KOPT-K1 (cell line): ENCODE measurements around the gene RAD9A.
A peak's percentile ranks its signal among the peaks of the same experiment; 100 is the strongest.
"Not testable (repeated sequence)": the region's sequence is repeated elsewhere in the genome, so short reads cannot be mapped to it uniquely, and the experiment has no call there.

Source experiments
- H3K27ac ChIP-seq: fragments of 200-600 bp; sonication (generic); 2 replicates; pipeline ENCODE4 v1.5.1; 2016; ENCODE audit warnings: antibody characterized with exemption, mild to moderate bottlenecking, low read depth, low read length; ENCODE audit not compliant: poor library complexity, severe bottlenecking
- H3K36me3 ChIP-seq: fragments of 200-600 bp; sonication (generic); 2 replicates; pipeline ENCODE4 v1.5.1; 2017; ENCODE audit warnings: antibody characterized with exemption, mild to moderate bottlenecking, low read length, moderate library complexity; ENCODE audit not compliant: insufficient read depth
- H3K9me3 ChIP-seq: fragments of 200-600 bp; sonication (generic); 2 replicates; pipeline ENCODE4 v1.5.1; 2017; ENCODE audit warnings: antibody characterized with exemption, low read length, mild to moderate bottlenecking; ENCODE audit not compliant: insufficient read depth, poor library complexity, severe bottlenecking

RAD9A gene

DNA sequence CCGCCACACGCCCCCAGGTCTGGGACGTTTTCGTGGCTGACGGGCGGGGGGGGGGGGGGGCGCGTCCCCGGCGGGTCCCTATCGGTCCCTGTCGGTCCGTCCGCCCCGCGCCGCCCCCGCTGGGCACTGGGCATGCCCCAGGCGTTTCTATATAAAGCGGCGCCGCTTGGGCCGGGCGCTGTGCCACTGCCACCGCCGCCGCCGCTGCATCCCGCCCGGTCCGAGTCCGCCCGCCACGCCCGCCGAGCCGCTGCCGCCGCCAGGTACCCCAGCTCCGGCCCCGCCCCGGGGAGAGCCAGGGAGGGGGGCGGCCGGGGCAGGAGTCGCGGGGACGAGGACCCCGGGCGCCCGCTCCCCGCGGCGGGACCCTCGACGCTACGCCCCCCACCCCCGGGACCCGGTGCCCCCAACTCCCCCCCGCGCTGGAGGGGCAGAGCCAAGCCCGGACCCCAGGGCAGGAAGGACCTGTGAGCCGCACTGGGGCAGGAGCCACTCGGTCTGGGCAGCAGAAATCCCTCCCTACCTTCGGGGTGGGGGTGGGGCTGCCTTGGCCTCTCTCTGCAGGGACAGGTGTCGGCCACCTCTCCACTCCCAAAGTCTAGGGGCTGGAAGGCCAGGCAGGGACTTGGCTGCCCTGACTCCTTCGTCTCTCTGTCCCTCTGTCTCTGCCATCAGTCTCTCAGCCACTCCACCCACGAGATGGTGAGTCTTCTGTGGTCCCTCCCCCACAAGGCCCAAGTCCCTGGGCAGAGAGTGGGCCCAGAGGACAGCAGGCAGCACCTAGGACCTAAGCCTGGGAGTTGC, 23.9 kb downstream of the RAD9A start, which contains the start of gene CARNS1:
TSS of gene CARNS1 (plus strand) at position 178 of the 804 bp plus-strand sequence. CDS start at position 700, 522 bp downstream.
- H3K9me3 ChIP-seq, result no peaks in the 10 kb centered on the region
- peak within 1 kb of the TSS; percentile 91 for H3K27ac ChIP-seq
- H3K36me3 ChIP-seq, result 0 out of 2 replicates have a peak, but pooled peaks cover under 1% of the 10 kb centered on the region

DNA sequence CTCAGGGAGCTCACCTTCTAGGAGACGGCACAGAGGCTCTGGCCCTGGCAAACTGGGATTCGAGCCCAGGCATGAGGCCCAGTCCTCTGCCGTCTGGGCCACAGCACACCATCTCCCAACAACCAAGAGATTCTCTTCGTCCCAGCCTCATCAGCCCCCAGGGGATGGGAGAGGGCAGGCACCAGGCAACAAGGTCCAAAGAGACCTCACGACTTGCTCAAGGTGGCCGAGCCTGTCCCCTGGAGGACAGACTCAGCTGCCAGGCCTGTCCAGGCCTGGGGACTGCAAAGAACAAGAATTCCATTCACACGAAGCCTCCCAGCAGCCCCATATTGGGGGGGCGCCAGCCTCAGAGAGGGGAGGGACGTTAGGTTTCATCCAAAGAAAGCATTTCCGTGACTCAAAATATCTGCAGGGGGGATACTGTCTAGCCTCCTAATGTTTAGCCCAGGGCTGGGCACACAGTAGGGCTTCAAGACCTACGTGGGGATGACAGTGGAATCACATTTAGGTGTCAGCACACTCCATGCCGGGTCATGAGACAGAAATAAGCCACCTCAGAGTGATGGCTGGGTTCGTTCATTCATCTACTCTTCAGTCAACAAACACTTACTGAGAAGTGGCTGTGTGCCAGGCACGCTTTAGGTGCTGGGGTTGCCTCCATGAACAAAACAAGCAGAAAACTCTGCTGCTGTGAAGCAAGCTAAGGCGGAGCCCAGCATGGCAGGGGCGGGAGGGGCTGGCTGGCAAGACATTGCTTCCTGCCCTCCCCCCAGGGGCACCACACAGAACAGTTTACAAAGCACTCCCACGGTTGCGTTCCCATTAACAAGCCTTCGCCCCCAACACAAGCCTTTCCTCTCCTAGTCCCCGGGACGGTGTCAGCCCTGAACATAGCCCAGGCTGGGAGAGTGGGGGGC, 24.9 kb downstream of the RAD9A start:
- H3K36me3 ChIP-seq, result no peaks in the 10 kb centered on the region
- H3K9me3 ChIP-seq, result no peaks in the 10 kb centered on the region
- H3K27ac ChIP-seq, result peak overlapping the region; percentile 91

DNA sequence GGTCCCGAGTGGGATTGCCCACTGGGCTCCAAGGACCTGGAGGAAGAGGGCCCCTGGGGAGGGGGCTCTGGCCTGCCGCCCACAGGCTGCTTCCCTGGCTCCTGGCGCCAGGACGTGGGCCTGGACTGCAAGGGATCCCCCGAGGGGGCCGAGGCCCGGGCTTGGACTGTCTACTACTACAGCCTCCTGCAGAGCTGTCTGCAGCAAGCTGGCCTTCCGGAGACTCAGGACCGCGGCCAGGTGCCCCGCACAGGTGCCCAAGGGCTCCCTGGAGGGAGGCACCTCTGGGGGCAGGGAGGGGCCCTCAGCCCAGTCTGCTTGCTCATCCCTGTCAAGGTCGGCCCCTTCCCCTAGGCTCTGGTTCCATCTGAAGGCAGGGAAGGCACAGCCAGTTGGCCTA, 25.6 kb downstream of the RAD9A start:
- no peaks in the 10 kb centered on the region for H3K36me3 ChIP-seq
- no peaks in the 10 kb centered on the region for H3K9me3 ChIP-seq
- H3K27ac ChIP-seq, result peak overlapping the region; percentile 91

DNA sequence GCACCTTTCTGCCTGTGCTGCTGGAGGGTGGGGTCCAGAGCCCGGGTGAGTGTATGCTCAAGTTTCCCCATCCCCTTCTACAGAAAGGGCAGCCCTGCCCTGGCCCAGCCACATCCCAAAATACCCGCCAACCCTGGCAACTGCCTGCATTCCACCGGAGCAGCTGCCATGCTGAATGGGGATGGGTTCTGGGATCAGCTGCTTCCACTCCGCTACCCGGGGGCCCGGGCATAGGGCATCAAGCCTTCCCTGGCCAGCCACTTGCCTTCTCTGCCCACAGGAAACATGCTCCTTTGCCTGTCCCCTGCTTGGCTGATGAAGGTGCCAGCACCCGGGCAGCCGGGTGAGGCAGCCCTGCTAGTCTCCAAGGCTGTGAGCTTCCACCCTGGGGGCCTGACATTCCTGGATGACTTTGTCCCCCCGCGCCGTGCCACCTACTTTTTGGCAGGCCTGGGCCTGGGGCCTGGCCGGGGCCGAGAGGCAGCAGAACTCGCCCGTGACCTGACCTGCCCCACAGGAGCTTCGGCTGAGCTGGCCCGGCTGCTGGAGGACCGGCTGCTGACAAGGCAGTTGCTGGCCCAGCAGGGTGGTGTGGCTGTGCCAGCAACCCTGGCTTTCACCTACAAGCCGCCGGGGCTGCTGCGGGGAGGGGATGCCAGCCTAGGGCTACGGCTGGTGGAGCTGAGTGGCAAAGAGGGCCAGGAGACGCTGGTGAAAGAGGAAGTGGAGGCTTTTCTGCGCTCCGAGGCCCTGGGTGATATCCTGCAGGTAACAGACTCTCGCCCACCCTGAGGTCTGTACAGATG, 26.9 kb downstream of the RAD9A start:
- no peaks in the 10 kb centered on the region for H3K36me3 ChIP-seq
- H3K9me3 ChIP-seq, result no peaks in the 10 kb centered on the region
- peak overlapping the region; percentile 91 for H3K27ac ChIP-seq

DNA sequence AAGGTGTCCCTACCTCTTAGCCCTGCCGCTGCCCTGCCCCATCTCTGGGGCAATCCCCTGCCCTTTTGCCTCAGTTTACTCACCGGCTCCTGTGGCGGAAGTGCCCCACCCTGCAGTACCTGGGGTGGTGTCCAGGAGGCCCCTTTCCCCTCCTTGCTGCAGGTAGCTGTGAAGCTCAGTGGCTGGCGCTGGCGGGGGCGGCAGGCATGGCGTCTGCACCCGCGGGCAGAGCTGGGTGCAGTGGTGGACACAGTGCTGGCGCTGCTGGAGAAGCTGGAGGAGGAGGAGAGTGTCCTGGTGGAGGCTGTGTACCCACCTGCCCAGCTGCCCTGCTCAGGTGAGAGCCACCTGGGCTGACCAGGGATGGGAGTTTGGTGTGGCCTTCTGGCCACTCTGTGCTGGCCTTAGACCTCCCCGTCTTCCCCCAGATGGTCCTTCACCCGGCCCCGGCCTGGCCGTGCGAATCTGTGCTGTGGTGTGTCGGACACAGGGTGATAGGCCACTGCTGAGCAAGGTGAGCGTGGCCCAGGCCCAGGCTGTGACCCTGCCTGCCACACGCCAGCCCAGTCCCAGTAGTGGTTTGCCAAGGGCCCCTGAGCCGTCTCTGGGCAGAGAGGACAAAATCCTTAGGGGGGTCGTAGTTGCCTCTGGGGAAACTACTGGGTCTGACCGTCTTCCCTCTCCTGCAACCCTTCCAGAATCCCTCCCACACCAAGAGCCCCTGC, 27.7 kb downstream of the RAD9A start:
- Histone ChIP-seq H3K27ac (peak overlapping the region; percentile 91), H3K36me3 (no peaks in the 10 kb centered on the region), H3K9me3 (no peaks in the 10 kb centered on the region)

DNA sequence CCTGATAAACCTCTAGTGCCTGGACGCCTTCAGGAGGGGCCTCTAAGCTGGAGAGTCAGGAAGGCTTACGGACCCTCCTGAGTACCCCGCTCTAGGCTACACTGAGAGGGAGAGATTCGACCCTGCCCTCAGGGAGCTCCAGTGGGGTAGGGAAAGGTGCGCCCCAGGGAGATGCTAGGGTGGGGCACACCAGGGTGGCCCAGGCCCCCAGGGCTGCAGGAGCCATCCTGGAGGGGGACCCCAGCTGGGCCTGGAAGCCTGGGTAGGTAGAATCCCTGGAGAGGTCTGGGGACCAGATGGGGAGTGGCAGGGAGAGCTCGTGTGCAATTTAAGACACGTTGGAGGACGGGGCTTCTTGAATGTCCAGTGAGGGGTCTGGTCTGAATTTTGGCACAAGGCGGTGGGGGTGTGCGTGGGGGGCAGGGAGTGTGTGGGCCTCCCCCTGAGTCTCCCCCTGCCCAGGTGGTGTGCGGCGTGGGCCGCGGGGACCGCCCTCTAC, 28.4 kb downstream of the RAD9A start:
- Histone ChIP-seq H3K36me3 (no peaks in the 10 kb centered on the region), H3K9me3 (no peaks in the 10 kb centered on the region), H3K27ac (peak overlapping the region; percentile 91)

DNA sequence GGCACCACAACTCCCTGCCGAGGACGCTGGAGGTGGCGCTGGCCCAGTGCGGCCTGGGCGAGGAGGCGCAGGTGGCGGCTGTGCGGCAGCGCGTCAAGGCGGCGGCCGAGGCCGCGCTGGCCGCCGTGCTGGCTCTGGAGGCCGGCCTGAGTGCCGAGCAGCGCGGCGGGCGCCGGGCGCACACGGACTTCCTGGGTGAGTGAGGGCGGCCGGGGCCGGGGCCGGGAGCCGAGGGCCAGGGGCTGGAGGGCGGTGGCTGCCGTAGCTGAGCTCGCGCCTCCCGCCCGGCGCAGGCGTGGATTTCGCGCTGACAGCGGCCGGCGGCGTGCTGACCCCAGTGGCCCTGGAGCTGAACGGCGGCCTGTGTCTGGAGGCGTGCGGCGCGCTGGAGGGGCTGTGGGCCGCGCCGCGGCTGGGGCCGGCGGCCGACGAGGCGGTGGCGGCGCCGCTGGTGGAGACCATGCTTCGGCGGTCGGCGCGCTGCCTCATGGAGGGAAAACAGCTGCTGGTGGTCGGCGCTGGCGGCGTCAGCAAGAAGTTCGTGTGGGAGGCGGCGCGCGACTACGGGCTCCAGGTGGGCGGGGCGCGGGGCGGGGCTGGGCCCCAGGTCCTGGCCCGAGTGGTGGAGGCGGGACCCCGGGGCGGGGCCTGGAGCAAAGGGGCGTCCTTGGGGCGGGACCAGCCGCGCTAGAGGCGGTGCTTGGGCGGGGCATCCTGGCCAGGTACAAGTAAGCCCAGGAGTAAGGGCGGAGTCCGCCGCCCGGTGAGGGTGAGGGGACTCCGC, 29.1 kb downstream of the RAD9A start:
- H3K36me3 ChIP-seq, result no peaks in the 10 kb centered on the region
- no peaks in the 10 kb centered on the region for H3K9me3 ChIP-seq
- peak overlapping the region; percentile 91 for H3K27ac ChIP-seq

DNA sequence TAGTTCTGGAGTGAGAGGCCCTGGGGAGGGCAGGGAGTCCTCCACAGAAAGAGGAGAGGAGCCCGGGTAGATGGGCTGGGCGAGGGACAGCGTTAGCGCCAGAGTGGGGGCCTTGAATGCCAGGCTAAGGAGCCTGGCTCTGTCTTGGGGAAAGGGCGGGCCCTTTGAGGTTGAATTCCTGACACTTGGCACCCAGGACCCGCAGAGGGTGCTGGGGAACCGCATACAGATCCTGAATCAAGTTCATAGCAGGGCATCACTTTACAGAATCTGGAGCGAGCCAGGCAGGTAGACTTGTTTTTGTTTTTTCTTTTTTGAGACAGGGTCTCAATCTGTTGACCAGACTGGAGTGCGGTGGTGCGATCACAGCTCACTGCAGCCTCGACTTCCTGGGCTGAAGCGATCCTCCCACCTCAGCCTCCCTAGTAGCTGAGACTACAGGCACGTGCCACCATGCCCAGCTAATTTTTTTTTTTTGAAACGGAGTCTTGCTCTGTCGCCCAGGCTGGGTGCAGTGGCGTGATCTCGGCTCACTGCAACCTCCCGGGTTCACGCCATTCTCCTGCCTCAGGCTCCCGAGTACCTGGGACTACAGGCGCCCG, 29.7 kb downstream of the RAD9A start:
- peak overlapping the region; percentile 21 for H3K27ac ChIP-seq
- no peaks in the 10 kb centered on the region for H3K9me3 ChIP-seq
- no peaks in the 10 kb centered on the region for H3K36me3 ChIP-seq

DNA sequence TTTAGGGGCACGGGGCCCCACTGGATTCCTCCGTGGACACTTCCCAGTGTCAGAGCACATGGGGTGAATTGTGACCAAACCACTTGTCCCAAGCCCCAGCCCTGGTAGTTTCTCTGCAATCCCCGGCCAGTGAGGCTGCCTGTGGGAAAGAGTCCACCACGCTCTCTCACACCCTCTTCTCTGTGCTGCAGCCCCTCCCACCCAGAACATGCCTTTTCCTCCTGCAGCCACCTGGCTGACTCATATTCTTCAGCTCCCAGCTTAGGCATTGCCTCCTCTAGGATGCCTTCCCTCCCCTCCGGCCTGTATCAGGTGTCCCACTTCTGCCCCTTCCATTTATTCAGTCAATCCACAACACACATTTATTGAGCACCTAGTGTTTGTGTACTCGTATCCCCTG, 31.1 kb downstream of the RAD9A start:
- no peaks in the 10 kb centered on the region for H3K9me3 ChIP-seq
- H3K27ac ChIP-seq, result peak overlapping the region; percentile 37
- H3K36me3 ChIP-seq, result no peaks in the 10 kb centered on the region

DNA sequence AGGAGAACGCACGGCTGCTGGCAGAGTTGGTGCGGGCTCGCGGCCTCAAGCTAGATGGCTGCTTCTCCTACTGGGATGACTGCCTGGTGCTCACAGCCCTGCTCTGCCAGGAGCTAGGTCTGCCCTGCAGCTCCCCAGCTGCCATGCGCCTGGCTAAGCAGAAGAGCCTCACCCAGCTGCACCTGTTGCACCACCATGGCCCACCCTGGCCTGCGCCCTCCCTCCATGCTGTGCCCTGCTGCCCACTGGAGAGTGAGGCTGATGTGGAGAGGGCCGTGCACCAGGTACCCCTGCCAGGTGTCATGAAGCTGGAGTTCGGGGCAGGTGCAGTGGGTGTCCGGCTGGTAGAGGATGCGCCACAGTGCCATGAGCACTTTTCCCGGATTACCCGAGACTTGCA, 31.7 kb downstream of the RAD9A start:
- Histone ChIP-seq H3K9me3 (no peaks in the 10 kb centered on the region), H3K36me3 (no peaks in the 10 kb centered on the region), H3K27ac (peak overlapping the region; percentile 37)

DNA sequence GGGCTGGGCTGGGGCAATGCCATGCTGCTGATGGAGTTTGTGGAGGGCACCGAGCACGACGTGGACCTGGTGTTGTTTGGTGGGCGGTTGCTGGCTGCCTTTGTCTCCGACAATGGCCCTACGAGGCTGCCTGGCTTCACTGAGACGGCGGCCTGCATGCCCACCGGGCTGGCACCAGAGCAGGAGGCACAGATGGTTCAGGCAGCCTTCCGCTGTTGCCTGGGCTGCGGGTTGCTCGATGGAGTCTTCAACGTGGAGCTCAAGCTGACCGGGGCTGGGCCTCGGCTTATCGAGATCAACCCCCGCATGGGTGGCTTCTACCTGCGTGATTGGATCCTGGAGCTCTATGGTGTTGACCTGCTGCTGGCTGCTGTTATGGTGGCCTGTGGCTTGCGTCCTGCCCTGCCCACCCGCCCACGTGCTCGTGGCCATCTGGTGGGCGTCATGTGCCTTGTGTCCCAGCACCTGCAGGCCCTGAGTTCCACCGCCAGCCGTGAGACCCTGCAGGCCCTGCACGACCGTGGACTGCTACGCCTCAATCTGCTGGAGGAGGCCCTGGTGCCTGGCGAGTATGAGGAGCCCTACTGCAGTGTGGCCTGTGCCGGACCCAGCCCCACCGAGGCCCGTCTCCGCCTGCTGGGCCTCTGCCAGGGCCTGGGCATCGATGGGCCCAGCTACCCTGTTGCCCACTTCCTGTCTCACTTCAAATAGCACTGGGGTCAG, 32.3 kb downstream of the RAD9A start:
- H3K36me3 ChIP-seq, result no peaks in the 10 kb centered on the region
- H3K9me3 ChIP-seq, result no peaks in the 10 kb centered on the region
- H3K27ac ChIP-seq, result no peak overlapping the region

DNA sequence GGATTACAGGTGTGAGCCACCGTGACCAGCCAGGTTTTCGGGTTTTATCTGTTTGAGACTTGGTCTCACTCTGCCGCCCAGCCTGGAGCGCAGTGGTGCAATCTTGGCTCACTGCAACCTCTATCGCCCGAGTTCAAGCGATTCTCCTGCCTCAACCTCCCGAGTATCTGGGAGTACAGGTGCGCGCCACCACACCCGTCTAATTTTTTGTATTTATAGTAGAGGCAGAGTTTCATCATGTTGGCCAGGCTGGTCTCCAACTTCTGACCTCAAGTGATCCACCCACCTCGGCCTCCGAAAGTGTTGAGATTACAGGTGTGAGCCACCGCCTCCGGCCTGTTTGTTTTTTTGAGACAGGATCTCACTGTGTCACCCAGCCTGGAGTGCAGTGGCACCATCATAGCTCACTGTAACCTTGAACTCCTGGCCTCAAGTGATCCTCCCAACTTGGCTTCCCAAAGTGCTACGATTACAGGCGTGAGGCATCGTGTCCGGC, 35.6 kb downstream of the RAD9A start:
- H3K27ac ChIP-seq, result peak overlapping the region; percentile 83
- peaks cover 29% of the 10 kb centered on the region for H3K36me3 ChIP-seq
- H3K9me3 ChIP-seq, result not testable (repeated sequence)
